ENCODE results near the gene ADORA2A.

GRCh38 chr22:24431309-24432034 is 4.1 kb downstream of the ADORA2A start:
- no peak for TF ChIP-seq CTCF (IDR thresholded peaks at IDR 0.05; ENCODE audit: insufficient read depth, low read length)
- TF ChIP-seq POLR2AphosphoS5 (IDR thresholded peaks at IDR 0.05; ENCODE audit: low read depth), result no peak
- TF ChIP-seq REST (IDR thresholded peaks at IDR 0.05; ENCODE audit: insufficient replicate concordance, low read depth), result no peak
- no peak for TF ChIP-seq GABPA (IDR thresholded peaks at IDR 0.05; ENCODE audit: low read depth)

All from HL-60 (cell line).